GM23338 (cell line): ENCODE measurements around the gene PTPRS.

Experiments used
- EZH2 ChIP-seq: fragments of 200-600 bp; sonication (generic); IDR thresholded peaks from one replicate; pipeline ENCODE4 v1.8.0; 2017; ENCODE audit warnings: antibody characterized with exemption, mild to moderate bottlenecking, low read depth; ENCODE audit not compliant: unreplicated experiment
- EZH2phosphoT487 ChIP-seq: fragments of 200-600 bp; sonication (generic); IDR thresholded peaks from one replicate; pipeline ENCODE4 v1.8.1; 2018; ENCODE audit warnings: antibody characterized with exemption; ENCODE audit not compliant: unreplicated experiment
- NANOG ChIP-seq: IDR thresholded peaks from 2 replicates; pipeline ENCODE4 v1.6.1; 2016; ENCODE audit warnings: antibody characterized with exemption, borderline replicate concordance
- POLR2AphosphoS5 ChIP-seq: IDR thresholded peaks from 2 replicates; pipeline ENCODE4 v1.6.1; 2016; ENCODE audit warnings: antibody characterized with exemption, low read depth
- STAT1 ChIP-seq: IDR thresholded peaks from one replicate; pipeline ENCODE4 v1.6.1; 2016; ENCODE audit warnings: antibody characterized with exemption; ENCODE audit not compliant: unreplicated experiment
- ZNF331 ChIP-seq: fragments of 250-450 bp; sonication (Bioruptor Pico); IDR thresholded peaks from 2 replicates; pipeline ENCODE4 v1.5.0; 2020; ENCODE audit warnings: low read depth, mild to moderate bottlenecking, moderate library complexity
- TF ChIP-seq, protein P1 (sequence below), 2 experiments: fragments of 200-600 bp in 1 of 2; sonication (generic) in 1 of 2; conservative IDR thresholded peaks; 2 replicates each; pipeline versions ENCODE4 v1.5.1 to v1.6.1; 2016 to 2017; ENCODE audit warnings: antibody characterized with exemption in 2 of 2, low read depth in 2 of 2, mild to moderate bottlenecking in 2 of 2, moderate library complexity in 1 of 2
- TF ChIP-seq, protein P2 (sequence below): IDR thresholded peaks from 2 replicates; pipeline ENCODE4 v1.6.1; 2016; ENCODE audit warnings: antibody characterized with exemption
- TF ChIP-seq, protein P3 (sequence below): fragments of 250-450 bp; sonication (Bioruptor Pico); IDR thresholded peaks from 2 replicates; pipeline ENCODE4 v1.5.0; 2020; ENCODE audit warnings: mild to moderate bottlenecking, moderate library complexity
- TF ChIP-seq, protein P4 (sequence below): IDR thresholded peaks from one replicate; pipeline ENCODE4 v1.6.1; 2018; ENCODE audit warnings: antibody characterized with exemption; ENCODE audit not compliant: unreplicated experiment

DNA sequence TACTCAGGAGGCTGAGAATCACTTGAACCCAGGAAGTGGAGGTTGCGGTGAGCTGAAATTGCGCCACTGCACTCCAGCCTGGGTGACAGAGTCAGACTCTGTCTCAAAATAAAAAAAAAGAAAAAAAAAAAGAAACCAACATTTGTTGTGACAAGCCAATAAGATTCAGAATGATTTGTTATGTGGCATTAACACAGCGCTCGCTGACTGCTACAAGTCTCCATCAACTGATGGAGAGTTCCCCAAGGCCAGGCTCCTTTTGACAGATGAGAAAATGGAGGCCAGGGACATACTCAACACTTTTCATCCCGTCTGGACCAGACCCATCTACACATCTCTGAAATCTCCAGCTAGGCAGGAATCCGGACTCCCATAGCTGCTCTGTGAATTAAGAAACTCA is 48.7 kb upstream of the PTPRS start:
- TF ChIP-seq, protein P1, sequence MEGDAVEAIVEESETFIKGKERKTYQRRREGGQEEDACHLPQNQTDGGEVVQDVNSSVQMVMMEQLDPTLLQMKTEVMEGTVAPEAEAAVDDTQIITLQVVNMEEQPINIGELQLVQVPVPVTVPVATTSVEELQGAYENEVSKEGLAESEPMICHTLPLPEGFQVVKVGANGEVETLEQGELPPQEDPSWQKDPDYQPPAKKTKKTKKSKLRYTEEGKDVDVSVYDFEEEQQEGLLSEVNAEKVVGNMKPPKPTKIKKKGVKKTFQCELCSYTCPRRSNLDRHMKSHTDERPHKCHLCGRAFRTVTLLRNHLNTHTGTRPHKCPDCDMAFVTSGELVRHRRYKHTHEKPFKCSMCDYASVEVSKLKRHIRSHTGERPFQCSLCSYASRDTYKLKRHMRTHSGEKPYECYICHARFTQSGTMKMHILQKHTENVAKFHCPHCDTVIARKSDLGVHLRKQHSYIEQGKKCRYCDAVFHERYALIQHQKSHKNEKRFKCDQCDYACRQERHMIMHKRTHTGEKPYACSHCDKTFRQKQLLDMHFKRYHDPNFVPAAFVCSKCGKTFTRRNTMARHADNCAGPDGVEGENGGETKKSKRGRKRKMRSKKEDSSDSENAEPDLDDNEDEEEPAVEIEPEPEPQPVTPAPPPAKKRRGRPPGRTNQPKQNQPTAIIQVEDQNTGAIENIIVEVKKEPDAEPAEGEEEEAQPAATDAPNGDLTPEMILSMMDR (conservative IDR thresholded peaks at IDR 0.05; ENCODE audit: low read depth in 2 of 2) = no peak
- TF ChIP-seq EZH2 (no peak), POLR2AphosphoS5 (no peak), NANOG (no peak), ZNF331 (CRISPR knock-in tag) (no peak), EZH2phosphoT487 (no peak), STAT1 (no peak)
- TF ChIP-seq, protein P2, sequence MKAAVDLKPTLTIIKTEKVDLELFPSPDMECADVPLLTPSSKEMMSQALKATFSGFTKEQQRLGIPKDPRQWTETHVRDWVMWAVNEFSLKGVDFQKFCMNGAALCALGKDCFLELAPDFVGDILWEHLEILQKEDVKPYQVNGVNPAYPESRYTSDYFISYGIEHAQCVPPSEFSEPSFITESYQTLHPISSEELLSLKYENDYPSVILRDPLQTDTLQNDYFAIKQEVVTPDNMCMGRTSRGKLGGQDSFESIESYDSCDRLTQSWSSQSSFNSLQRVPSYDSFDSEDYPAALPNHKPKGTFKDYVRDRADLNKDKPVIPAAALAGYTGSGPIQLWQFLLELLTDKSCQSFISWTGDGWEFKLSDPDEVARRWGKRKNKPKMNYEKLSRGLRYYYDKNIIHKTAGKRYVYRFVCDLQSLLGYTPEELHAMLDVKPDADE = no peak
- TF ChIP-seq, protein P3, sequence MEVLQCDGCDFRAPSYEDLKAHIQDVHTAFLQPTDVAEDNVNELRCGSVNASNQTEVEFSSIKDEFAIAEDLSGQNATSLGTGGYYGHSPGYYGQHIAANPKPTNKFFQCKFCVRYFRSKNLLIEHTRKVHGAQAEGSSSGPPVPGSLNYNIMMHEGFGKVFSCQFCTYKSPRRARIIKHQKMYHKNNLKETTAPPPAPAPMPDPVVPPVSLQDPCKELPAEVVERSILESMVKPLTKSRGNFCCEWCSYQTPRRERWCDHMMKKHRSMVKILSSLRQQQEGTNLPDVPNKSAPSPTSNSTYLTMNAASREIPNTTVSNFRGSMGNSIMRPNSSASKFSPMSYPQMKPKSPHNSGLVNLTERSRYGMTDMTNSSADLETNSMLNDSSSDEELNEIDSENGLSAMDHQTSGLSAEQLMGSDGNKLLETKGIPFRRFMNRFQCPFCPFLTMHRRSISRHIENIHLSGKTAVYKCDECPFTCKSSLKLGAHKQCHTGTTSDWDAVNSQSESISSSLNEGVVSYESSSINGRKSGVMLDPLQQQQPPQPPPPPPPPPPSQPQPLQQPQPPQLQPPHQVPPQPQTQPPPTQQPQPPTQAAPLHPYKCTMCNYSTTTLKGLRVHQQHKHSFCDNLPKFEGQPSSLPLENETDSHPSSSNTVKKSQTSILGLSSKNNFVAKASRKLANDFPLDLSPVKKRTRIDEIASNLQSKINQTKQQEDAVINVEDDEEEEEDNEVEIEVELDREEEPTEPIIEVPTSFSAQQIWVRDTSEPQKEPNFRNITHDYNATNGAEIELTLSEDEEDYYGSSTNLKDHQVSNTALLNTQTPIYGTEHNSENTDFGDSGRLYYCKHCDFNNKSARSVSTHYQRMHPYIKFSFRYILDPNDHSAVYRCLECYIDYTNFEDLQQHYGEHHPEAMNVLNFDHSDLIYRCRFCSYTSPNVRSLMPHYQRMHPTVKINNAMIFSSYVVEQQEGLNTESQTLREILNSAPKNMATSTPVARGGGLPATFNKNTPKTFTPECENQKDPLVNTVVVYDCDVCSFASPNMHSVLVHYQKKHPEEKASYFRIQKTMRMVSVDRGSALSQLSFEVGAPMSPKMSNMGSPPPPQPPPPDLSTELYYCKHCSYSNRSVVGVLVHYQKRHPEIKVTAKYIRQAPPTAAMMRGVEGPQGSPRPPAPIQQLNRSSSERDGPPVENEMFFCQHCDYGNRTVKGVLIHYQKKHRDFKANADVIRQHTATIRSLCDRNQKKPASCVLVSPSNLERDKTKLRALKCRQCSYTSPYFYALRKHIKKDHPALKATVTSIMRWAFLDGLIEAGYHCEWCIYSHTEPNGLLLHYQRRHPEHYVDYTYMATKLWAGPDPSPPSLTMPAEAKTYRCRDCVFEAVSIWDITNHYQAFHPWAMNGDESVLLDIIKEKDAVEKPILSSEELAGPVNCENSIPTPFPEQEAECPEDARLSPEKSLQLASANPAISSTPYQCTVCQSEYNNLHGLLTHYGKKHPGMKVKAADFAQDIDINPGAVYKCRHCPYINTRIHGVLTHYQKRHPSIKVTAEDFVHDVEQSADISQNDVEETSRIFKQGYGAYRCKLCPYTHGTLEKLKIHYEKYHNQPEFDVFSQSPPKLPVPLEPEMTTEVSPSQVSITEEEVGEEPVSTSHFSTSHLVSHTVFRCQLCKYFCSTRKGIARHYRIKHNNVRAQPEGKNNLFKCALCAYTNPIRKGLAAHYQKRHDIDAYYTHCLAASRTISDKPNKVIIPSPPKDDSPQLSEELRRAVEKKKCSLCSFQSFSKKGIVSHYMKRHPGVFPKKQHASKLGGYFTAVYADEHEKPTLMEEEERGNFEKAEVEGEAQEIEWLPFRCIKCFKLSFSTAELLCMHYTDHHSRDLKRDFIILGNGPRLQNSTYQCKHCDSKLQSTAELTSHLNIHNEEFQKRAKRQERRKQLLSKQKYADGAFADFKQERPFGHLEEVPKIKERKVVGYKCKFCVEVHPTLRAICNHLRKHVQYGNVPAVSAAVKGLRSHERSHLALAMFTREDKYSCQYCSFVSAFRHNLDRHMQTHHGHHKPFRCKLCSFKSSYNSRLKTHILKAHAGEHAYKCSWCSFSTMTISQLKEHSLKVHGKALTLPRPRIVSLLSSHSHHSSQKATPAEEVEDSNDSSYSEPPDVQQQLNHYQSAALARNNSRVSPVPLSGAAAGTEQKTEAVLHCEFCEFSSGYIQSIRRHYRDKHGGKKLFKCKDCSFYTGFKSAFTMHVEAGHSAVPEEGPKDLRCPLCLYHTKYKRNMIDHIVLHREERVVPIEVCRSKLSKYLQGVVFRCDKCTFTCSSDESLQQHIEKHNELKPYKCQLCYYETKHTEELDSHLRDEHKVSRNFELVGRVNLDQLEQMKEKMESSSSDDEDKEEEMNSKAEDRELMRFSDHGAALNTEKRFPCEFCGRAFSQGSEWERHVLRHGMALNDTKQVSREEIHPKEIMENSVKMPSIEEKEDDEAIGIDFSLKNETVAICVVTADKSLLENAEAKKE (CRISPR knock-in tag) = no peak
- TF ChIP-seq, protein P4, sequence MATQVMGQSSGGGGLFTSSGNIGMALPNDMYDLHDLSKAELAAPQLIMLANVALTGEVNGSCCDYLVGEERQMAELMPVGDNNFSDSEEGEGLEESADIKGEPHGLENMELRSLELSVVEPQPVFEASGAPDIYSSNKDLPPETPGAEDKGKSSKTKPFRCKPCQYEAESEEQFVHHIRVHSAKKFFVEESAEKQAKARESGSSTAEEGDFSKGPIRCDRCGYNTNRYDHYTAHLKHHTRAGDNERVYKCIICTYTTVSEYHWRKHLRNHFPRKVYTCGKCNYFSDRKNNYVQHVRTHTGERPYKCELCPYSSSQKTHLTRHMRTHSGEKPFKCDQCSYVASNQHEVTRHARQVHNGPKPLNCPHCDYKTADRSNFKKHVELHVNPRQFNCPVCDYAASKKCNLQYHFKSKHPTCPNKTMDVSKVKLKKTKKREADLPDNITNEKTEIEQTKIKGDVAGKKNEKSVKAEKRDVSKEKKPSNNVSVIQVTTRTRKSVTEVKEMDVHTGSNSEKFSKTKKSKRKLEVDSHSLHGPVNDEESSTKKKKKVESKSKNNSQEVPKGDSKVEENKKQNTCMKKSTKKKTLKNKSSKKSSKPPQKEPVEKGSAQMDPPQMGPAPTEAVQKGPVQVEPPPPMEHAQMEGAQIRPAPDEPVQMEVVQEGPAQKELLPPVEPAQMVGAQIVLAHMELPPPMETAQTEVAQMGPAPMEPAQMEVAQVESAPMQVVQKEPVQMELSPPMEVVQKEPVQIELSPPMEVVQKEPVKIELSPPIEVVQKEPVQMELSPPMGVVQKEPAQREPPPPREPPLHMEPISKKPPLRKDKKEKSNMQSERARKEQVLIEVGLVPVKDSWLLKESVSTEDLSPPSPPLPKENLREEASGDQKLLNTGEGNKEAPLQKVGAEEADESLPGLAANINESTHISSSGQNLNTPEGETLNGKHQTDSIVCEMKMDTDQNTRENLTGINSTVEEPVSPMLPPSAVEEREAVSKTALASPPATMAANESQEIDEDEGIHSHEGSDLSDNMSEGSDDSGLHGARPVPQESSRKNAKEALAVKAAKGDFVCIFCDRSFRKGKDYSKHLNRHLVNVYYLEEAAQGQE = no peak
